Mesothelial cell of epicardium (in vitro differentiated cells): ENCODE data around the gene CENPM. TPM values are rescaled to one million over a fixed set of nuclear protein-coding genes. Genes with fewer than 3 reads are reported as not detected.

Experiments
- DNase-seq, 2 experiments: peaks; one replicate each; pipeline ENCODE4 v3.0.0; 2021; ENCODE audit warnings: low spot score in 2 of 2; ENCODE audit not compliant: unreplicated experiment in 2 of 2
- H3K27ac Mint-ChIP-seq: 2 replicates; pipeline ENCODE4 v1.8.0; 2021; ENCODE audit warnings: mixed read lengths
- H3K27me3 Mint-ChIP-seq: 2 replicates; pipeline ENCODE4 v1.8.0; 2021; ENCODE audit warnings: low read depth, mixed read lengths
- H3K36me3 Mint-ChIP-seq: 2 replicates; pipeline ENCODE4 v1.8.0; 2021; ENCODE audit warnings: mixed read lengths
- H3K4me1 Mint-ChIP-seq: 2 replicates; pipeline ENCODE4 v1.8.0; 2021; ENCODE audit warnings: mixed read lengths
- H3K4me3 Mint-ChIP-seq: 2 replicates; pipeline ENCODE4 v1.8.0; 2021; ENCODE audit warnings: mild to moderate bottlenecking, moderate library complexity, mixed read lengths
- H3K9me3 Mint-ChIP-seq: 2 replicates; pipeline ENCODE4 v1.8.0; 2021; ENCODE audit warnings: mixed read lengths
- CTCF ChIP-seq: fragments of 200-600 bp; sonication (generic); IDR thresholded peaks from one replicate; pipeline ENCODE4 v1.5.0; 2021; ENCODE audit warnings: antibody characterized with exemption; ENCODE audit not compliant: unreplicated experiment
- total RNA-seq: library from RNA; stranded (reverse); gene quantifications from 3 replicates; pipeline ENCODE4 v1.2.1, GENCODE V29; 2021

The CENPM gene
- total RNA-seq, 1 donor from 2014 or later: 13.3 TPM

- Mint-ChIP-seq H3K4me3 (peak overlapping the region; percentile 86), H3K27ac (no peak overlapping the region), H3K36me3 (peaks cover 3% of the 10 kb centered on the region), H3K9me3 (no peaks in the 10 kb centered on the region), H3K4me1 (peaks cover 25% of the 10 kb centered on the region), H3K27me3 (no peaks in the 10 kb centered on the region)
- TF ChIP-seq CTCF: no peak
- no peak for DNase-seq
Measured at GRCh38 chr22:41948142-41948541, 1.2 kb upstream of the CENPM start.

GRCh38 chr22:41947424-41948080, 600 bp upstream of the CENPM start:
- H3K9me3 Mint-ChIP-seq: no peaks in the 10 kb centered on the region
- TF ChIP-seq CTCF: no peak
- peak overlapping the region; percentile 67 for H3K27ac Mint-ChIP-seq
- no peak for DNase-seq
- H3K36me3 Mint-ChIP-seq: peaks cover 3% of the 10 kb centered on the region
- no peaks in the 10 kb centered on the region for H3K27me3 Mint-ChIP-seq
- peaks cover 25% of the 10 kb centered on the region for H3K4me1 Mint-ChIP-seq
- H3K4me3 Mint-ChIP-seq: peak overlapping the region; percentile 86

GRCh38 chr22:41943661-41944209, 3.2 kb downstream of the CENPM start:
- peaks cover 14% of the 10 kb centered on the region for H3K4me1 Mint-ChIP-seq

GRCh38 chr22:41940832-41941765, 5.9 kb downstream of the CENPM start:
- peaks cover 5% of the 10 kb centered on the region for H3K36me3 Mint-ChIP-seq
- H3K27ac Mint-ChIP-seq: peak overlapping the region; percentile 7
- H3K4me1 Mint-ChIP-seq: peaks cover 7% of the 10 kb centered on the region
- TF ChIP-seq CTCF: peak; percentile 89
- peak; percentile 55 to 85 for DNase-seq
- H3K9me3 Mint-ChIP-seq: no peaks in the 10 kb centered on the region
- no peak overlapping the region for H3K4me3 Mint-ChIP-seq
- no peaks in the 10 kb centered on the region for H3K27me3 Mint-ChIP-seq

More at GRCh38 chr22:41943661-41944209, 3.2 kb downstream of the CENPM start:
- no peak for DNase-seq
- no peaks in the 10 kb centered on the region for H3K27me3 Mint-ChIP-seq
- TF ChIP-seq CTCF: no peak
- H3K4me3 Mint-ChIP-seq: no peak overlapping the region
- no peak overlapping the region for H3K27ac Mint-ChIP-seq
- no peaks in the 10 kb centered on the region for H3K9me3 Mint-ChIP-seq
- H3K36me3 Mint-ChIP-seq: peaks cover 5% of the 10 kb centered on the region

GRCh38 chr22:41939981-41940831, 6.7 kb downstream of the CENPM start:
- H3K36me3 Mint-ChIP-seq: peaks cover 4% of the 10 kb centered on the region

More at GRCh38 chr22:41939981-41940831, 6.7 kb downstream of the CENPM start:
- Mint-ChIP-seq H3K4me1 (no peaks in the 10 kb centered on the region), H3K27me3 (no peaks in the 10 kb centered on the region), H3K4me3 (no peak overlapping the region), H3K27ac (peak overlapping the region; percentile 32), H3K9me3 (no peaks in the 10 kb centered on the region)
- TF ChIP-seq CTCF: no peak
- DNase-seq: no peak
